WTC11 (cell line): ENCODE measurements around the gene TP53INP2. TPM values are rescaled to one million over a fixed set of nuclear protein-coding genes. Genes with fewer than 3 reads are reported as not detected.

Source experiments
- ATAC-seq: fragments of 200-7000 bp; cut with Tn5 transposase; 2 replicates; pipeline ENCODE4 v1.10.0; 2021; ENCODE audit warnings: mild to moderate bottlenecking, moderate library complexity
- CTCF ChIA-PET: fragments of 300-600 bp; sonication (Branson Sonifier 250); formaldehyde crosslinking; loops from one replicate; lab custom pipeline; 2021; ENCODE audit warnings: antibody characterized with exemption; lab: Charles Lee
- POLR2A ChIA-PET: fragments of 350-600 bp; sonication (Branson Sonifier 250); formaldehyde crosslinking; loops from one replicate; lab custom pipeline; 2021; ENCODE audit warnings: antibody characterized with exemption; lab: Charles Lee
- DNase-seq: peaks from one replicate; pipeline ENCODE4 v3.0.0; 2021; ENCODE audit warnings: low spot score
- H3K27ac Mint-ChIP-seq: 2 replicates; pipeline ENCODE4 v1.8.0; 2021; ENCODE audit warnings: mixed read lengths
- H3K27me3 Mint-ChIP-seq: 2 replicates; pipeline ENCODE4 v1.8.0; 2021; ENCODE audit warnings: low read depth, mild to moderate bottlenecking, moderate library complexity, mixed read lengths
- H3K36me3 Mint-ChIP-seq: 2 replicates; pipeline ENCODE4 v1.8.0; 2021; ENCODE audit warnings: mixed read lengths
- H3K4me1 Mint-ChIP-seq: 2 replicates; pipeline ENCODE4 v1.8.0; 2022; ENCODE audit warnings: mixed read lengths
- H3K4me3 Mint-ChIP-seq: 2 replicates; pipeline ENCODE4 v1.8.0; 2021; ENCODE audit warnings: mild to moderate bottlenecking, moderate library complexity, mixed read lengths
- H3K9me3 Mint-ChIP-seq: 2 replicates; pipeline ENCODE4 v1.8.0; 2021; ENCODE audit warnings: mixed read lengths
- CTCF ChIP-seq: fragments of 200-600 bp; IDR thresholded peaks from 2 replicates; pipeline ENCODE4 v1.8.0; 2022; ENCODE audit warnings: antibody characterized with exemption
- ETV6 ChIP-seq: sonication (generic); formaldehyde crosslinking; IDR thresholded peaks from 2 replicates; pipeline ENCODE4 v1.8.1; 2022; ENCODE audit warnings: mild to moderate bottlenecking, missing genetic modification reagents
- FOXP4 ChIP-seq: sonication (generic); formaldehyde crosslinking; IDR thresholded peaks from 2 replicates; pipeline ENCODE4 v1.8.0; 2022; ENCODE audit warnings: mild to moderate bottlenecking, missing genetic modification reagents
- GABPB1 ChIP-seq: sonication (generic); formaldehyde crosslinking; IDR thresholded peaks from 2 replicates; pipeline ENCODE4 v1.8.1; 2023; ENCODE audit warnings: mild to moderate bottlenecking, missing genetic modification reagents
- HMGA2 ChIP-seq: fragments of 250-450 bp; sonication (Bioruptor Pico); IDR thresholded peaks from 2 replicates; pipeline ENCODE4 v1.4.0; 2021; ENCODE audit warnings: mild to moderate bottlenecking, moderate library complexity
- MYBL2 ChIP-seq: sonication (generic); formaldehyde crosslinking; IDR thresholded peaks from 2 replicates; pipeline ENCODE4 v1.8.1; 2023; ENCODE audit warnings: mild to moderate bottlenecking, moderate library complexity, missing genetic modification reagents
- RELA ChIP-seq: sonication (generic); formaldehyde crosslinking; IDR thresholded peaks from 2 replicates; pipeline ENCODE4 v1.8.1; 2022; ENCODE audit warnings: missing genetic modification reagents, mild to moderate bottlenecking, borderline replicate concordance
- SP1 ChIP-seq: sonication (generic); formaldehyde crosslinking; conservative IDR thresholded peaks from 2 replicates; pipeline ENCODE4 v1.8.1; 2022; ENCODE audit warnings: missing genetic modification reagents
- TEAD1 ChIP-seq: sonication (generic); formaldehyde crosslinking; IDR thresholded peaks from 2 replicates; pipeline ENCODE4 v1.8.0; 2022; ENCODE audit warnings: mild to moderate bottlenecking, missing genetic modification reagents
- ZNF396 ChIP-seq: fragments of 250-450 bp; sonication (Bioruptor Pico); IDR thresholded peaks from 2 replicates; pipeline ENCODE4 v1.8.0; 2021; ENCODE audit warnings: mild to moderate bottlenecking, moderate library complexity, borderline replicate concordance
- ZNF416 ChIP-seq: fragments of 250-450 bp; sonication (Bioruptor Pico); IDR thresholded peaks from 2 replicates; pipeline ENCODE4 v1.9.0; 2021; ENCODE audit warnings: mild to moderate bottlenecking, inconsistent platforms
- ZNF532 ChIP-seq: fragments of 250-450 bp; sonication (Bioruptor Pico); IDR thresholded peaks from 2 replicates; pipeline ENCODE4 v1.9.0; 2021; ENCODE audit warnings: mild to moderate bottlenecking, borderline replicate concordance
- ZSCAN18 ChIP-seq: fragments of 250-450 bp; sonication (Bioruptor Pico); IDR thresholded peaks from 2 replicates; pipeline ENCODE4 v2.1.2; 2022; ENCODE audit warnings: mild to moderate bottlenecking, moderate library complexity
- total RNA-seq: library from RNA; stranded (reverse); gene quantifications from 3 replicates; pipeline ENCODE4 v1.2.3, GENCODE V29; 2021
- TF ChIP-seq, protein P1 (sequence below): sonication (generic); formaldehyde crosslinking; IDR thresholded peaks from 2 replicates; pipeline ENCODE4 v1.8.0; 2022; ENCODE audit warnings: missing genetic modification reagents
- TF ChIP-seq, protein P2 (sequence below): sonication (generic); formaldehyde crosslinking; IDR thresholded peaks from 2 replicates; pipeline ENCODE4 v1.8.0; 2022; ENCODE audit warnings: mild to moderate bottlenecking, missing genetic modification reagents
- TF ChIP-seq, protein P3 (sequence below): sonication (generic); formaldehyde crosslinking; IDR thresholded peaks from 2 replicates; pipeline ENCODE4 v1.8.1; 2022; ENCODE audit warnings: mild to moderate bottlenecking, moderate library complexity, missing genetic modification reagents
- TF ChIP-seq, protein P4 (sequence below): sonication (generic); formaldehyde crosslinking; conservative IDR thresholded peaks from 2 replicates; pipeline ENCODE4 v1.8.1; 2022; ENCODE audit warnings: mild to moderate bottlenecking, missing genetic modification reagents
- TF ChIP-seq, protein P5 (sequence below): sonication (generic); formaldehyde crosslinking; IDR thresholded peaks from 2 replicates; pipeline ENCODE4 v1.8.0; 2023; ENCODE audit warnings: missing genetic modification reagents, mild to moderate bottlenecking, borderline replicate concordance

Gene TP53INP2
- total RNA-seq, 1 experiment from 2014 or later, result 4.3 TPM

DNA sequence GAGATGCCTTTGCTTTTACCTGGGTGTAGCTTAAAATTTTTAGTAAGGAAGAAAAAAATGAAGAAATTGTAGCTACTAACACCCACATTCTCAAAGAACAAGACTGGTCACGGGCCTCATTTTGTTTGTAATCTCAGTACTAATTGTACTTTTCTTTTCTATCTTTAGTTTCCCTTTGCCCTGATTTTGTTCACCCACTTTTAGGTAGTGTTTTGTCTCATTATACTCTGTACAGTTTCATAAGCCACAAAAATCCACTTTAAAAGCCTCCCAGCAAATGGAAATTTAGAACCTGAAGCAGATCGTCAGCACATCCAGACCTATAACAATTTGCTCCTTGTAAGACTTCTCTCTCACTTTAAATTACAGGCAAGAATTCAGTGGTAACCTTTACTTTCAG, 43.3 kb downstream of the TP53INP2 start (continued):
- TF ChIP-seq, protein P1, sequence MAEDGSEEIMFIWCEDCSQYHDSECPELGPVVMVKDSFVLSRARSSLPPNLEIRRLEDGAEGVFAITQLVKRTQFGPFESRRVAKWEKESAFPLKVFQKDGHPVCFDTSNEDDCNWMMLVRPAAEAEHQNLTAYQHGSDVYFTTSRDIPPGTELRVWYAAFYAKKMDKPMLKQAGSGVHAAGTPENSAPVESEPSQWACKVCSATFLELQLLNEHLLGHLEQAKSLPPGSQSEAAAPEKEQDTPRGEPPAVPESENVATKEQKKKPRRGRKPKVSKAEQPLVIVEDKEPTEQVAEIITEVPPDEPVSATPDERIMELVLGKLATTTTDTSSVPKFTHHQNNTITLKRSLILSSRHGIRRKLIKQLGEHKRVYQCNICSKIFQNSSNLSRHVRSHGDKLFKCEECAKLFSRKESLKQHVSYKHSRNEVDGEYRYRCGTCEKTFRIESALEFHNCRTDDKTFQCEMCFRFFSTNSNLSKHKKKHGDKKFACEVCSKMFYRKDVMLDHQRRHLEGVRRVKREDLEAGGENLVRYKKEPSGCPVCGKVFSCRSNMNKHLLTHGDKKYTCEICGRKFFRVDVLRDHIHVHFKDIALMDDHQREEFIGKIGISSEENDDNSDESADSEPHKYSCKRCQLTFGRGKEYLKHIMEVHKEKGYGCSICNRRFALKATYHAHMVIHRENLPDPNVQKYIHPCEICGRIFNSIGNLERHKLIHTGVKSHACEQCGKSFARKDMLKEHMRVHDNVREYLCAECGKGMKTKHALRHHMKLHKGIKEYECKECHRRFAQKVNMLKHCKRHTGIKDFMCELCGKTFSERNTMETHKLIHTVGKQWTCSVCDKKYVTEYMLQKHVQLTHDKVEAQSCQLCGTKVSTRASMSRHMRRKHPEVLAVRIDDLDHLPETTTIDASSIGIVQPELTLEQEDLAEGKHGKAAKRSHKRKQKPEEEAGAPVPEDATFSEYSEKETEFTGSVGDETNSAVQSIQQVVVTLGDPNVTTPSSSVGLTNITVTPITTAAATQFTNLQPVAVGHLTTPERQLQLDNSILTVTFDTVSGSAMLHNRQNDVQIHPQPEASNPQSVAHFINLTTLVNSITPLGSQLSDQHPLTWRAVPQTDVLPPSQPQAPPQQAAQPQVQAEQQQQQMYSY, result no peak
- TF ChIP-seq ZNF396 (CRISPR knock-in tag) (no peak), HMGA2 (CRISPR knock-in tag) (no peak), ZNF532 (no peak), CTCF (no peak), MYBL2 (no peak), ZSCAN18 (CRISPR knock-in tag) (no peak), GABPB1 (no peak), RELA (no peak)
- TF ChIP-seq, protein P2, sequence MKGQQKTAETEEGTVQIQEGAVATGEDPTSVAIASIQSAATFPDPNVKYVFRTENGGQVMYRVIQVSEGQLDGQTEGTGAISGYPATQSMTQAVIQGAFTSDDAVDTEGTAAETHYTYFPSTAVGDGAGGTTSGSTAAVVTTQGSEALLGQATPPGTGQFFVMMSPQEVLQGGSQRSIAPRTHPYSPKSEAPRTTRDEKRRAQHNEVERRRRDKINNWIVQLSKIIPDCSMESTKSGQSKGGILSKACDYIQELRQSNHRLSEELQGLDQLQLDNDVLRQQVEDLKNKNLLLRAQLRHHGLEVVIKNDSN, result no peak
- TF ChIP-seq, protein P3, sequence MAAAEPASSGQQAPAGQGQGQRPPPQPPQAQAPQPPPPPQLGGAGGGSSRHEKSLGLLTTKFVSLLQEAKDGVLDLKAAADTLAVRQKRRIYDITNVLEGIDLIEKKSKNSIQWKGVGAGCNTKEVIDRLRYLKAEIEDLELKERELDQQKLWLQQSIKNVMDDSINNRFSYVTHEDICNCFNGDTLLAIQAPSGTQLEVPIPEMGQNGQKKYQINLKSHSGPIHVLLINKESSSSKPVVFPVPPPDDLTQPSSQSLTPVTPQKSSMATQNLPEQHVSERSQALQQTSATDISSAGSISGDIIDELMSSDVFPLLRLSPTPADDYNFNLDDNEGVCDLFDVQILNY (CRISPR knock-in tag), result no peak
- TF ChIP-seq, protein P4, sequence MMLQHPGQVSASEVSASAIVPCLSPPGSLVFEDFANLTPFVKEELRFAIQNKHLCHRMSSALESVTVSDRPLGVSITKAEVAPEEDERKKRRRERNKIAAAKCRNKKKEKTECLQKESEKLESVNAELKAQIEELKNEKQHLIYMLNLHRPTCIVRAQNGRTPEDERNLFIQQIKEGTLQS (CRISPR knock-in tag), result no peak

DNA sequence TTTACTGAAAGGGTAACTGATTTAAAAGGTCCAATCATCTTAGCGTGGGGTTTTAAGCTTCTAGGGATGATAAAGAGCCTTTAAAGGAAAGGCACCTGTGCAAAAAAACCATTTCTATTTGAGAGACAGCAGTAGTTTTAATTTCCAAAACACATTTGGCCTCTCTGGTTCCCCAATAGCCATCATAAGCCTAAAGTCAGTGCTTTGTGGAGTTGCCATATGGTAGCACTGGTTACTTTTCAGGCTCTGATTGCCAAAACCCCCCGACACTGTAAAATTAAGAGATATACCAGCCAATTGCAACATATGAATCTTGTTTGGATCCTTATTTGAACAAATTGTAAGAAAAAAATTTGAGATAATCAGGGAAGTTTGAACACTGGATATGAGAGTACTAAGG, 44.6 kb downstream of the TP53INP2 start:
- ChIA-PET CTCF (interaction anchor here (3.5 kb wide), 1 partner anchor 21 kb away, joined by 13 read pairs; no protein-coding TSS in a partner anchor), POLR2A (no interaction called here)
- no peak for ATAC-seq
- DNase-seq, result no peak
- Mint-ChIP-seq H3K4me3 (no peak overlapping the region), H3K4me1 (no peaks in the 10 kb centered on the region), H3K27ac (no peak overlapping the region), H3K36me3 (no peaks in the 10 kb centered on the region), H3K27me3 (no peaks in the 10 kb centered on the region), H3K9me3 (no peaks in the 10 kb centered on the region)
- TF ChIP-seq FOXP4 (no peak), ZNF416 (CRISPR knock-in tag) (no peak), SP1 (CRISPR knock-in tag) (no peak), TEAD1 (CRISPR knock-in tag) (no peak), ETV6 (no peak)
- TF ChIP-seq, protein P5, sequence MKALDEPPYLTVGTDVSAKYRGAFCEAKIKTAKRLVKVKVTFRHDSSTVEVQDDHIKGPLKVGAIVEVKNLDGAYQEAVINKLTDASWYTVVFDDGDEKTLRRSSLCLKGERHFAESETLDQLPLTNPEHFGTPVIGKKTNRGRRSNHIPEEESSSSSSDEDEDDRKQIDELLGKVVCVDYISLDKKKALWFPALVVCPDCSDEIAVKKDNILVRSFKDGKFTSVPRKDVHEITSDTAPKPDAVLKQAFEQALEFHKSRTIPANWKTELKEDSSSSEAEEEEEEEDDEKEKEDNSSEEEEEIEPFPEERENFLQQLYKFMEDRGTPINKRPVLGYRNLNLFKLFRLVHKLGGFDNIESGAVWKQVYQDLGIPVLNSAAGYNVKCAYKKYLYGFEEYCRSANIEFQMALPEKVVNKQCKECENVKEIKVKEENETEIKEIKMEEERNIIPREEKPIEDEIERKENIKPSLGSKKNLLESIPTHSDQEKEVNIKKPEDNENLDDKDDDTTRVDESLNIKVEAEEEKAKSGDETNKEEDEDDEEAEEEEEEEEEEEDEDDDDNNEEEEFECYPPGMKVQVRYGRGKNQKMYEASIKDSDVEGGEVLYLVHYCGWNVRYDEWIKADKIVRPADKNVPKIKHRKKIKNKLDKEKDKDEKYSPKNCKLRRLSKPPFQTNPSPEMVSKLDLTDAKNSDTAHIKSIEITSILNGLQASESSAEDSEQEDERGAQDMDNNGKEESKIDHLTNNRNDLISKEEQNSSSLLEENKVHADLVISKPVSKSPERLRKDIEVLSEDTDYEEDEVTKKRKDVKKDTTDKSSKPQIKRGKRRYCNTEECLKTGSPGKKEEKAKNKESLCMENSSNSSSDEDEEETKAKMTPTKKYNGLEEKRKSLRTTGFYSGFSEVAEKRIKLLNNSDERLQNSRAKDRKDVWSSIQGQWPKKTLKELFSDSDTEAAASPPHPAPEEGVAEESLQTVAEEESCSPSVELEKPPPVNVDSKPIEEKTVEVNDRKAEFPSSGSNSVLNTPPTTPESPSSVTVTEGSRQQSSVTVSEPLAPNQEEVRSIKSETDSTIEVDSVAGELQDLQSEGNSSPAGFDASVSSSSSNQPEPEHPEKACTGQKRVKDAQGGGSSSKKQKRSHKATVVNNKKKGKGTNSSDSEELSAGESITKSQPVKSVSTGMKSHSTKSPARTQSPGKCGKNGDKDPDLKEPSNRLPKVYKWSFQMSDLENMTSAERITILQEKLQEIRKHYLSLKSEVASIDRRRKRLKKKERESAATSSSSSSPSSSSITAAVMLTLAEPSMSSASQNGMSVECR (CRISPR knock-in tag), result no peak
